Heart left ventricle (tissue), 13 donors: ENCODE data around the gene HSPB9.

ENCODE experiments used
- CTCF ChIP-seq, 12 donors: fragments of 200-600 bp; sonication (generic) in 4 of 12; IDR thresholded peaks; one replicate each; pipeline versions ENCODE4 v1.5.0 to v1.8.0; 2018 to 2022; ENCODE audit warnings: antibody characterized with exemption in 12 of 12, mild to moderate bottlenecking in 5 of 12
- POLR2A ChIP-seq, 2 donors: fragments of 450-650 bp; IDR thresholded peaks; one replicate each; pipeline ENCODE4 v1.6.1; 2017; ENCODE audit warnings: antibody characterized with exemption in 2 of 2, mild to moderate bottlenecking in 2 of 2, moderate library complexity in 2 of 2
- donor health status: ischemic (EF 13 %, LVEDD 7.1; RV severe dilation, severe dysfunction).
- donor health status: DM: no; HTN: yes; CAD: no.
- donor health status: DM: no; HTN: no; CAD: no.
- donor health status: ischemic (EF 25% LVEDD 6.9; RV normal size, moderate dysfunction).
- donor health status: ischemic (EF 25% LVEDD 5.7; RV mildly dilated, moderate dysfunction).
- donor health status: ischemic (EF 35%, LVEDD 5.7; RV mildly dilated, moderate dysfunction).
- donor health status: nonischemic (EF 11% LVEDD 7.7; RV severe dilation, severe dysfunction).
- donor health status: DM: yes; HTN: yes; CAD: no.
- donor health status: PGD.
- donor health status: ischemic (EF 29% LVEDD 5.4; RV normal size, mild dysfunction).
- donor health status: nonischemic (EF 23%, LVEDD 6.1; RV moderate dilation, normal function).

DNA sequence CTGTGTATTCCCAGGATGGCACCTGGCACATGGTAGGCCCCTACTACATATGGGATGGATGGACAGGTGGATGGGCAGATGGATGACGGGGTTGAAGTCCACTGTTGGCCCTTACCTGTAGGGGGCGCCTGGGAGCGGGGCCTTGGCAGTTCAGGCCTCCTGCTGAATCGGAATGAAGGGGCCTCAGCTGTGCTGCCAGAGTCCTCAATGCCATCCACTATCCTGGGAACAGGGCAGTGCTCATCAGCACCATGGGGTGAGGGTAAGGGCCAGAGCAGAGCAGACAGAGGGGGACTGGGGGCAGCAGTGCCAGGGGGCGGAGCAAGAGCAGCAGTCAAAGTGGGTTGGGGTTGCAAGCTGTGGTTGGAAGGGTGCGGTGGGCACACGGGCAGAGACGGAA lies 40.5 kb downstream of the HSPB9 start:
- TF ChIP-seq POLR2A (IDR thresholded peaks at IDR 0.05): no peak
- peak in 9 of 12 donors; percentile 6 to 37 (median 27) for TF ChIP-seq CTCF (IDR thresholded peaks at IDR 0.05)
